HTR-8/SVneo (cell line): Measurements from ENCODE around the gene UST.
A peak's percentile ranks its signal among the peaks of the same experiment; 100 is the strongest.
"Not testable (repeated sequence)": the region's sequence is repeated elsewhere in the genome, so short reads cannot be mapped to it uniquely, and the experiment has no call there.

Experiments
- DNase-seq: peaks from one replicate; pipeline ENCODE4 v3.0.0; 2011; ENCODE audit warnings: low spot score, mixed read lengths; ENCODE audit not compliant: insufficient read length
- FAIRE-seq: peaks from 2 replicates; lab custom pipeline; 2011; peaks lifted over from hg19 to GRCh38; lab: Jason Lieb, UNC

The UST gene

DNA sequence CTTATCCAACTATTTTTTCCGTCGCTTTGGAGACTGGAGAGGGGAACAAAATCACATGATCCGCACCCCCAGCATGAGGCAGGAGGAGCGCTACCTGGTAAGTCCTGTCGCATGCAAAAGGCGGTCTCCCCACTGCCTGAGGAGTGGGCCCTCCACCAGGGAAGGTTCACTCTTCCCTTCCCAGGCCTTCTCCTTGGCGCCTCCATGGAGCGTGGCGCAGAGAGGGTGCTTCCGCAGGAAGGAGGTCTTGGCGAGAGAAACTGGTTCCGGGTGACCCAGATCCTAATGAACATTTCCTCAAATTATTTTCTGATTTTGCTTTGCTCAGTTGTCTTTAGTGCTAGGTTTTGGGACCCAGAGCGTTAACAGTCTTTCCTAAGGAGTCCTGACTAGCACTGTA, 217.6 kb downstream of the UST start:
- FAIRE-seq = no peak
- no peak for DNase-seq

DNA sequence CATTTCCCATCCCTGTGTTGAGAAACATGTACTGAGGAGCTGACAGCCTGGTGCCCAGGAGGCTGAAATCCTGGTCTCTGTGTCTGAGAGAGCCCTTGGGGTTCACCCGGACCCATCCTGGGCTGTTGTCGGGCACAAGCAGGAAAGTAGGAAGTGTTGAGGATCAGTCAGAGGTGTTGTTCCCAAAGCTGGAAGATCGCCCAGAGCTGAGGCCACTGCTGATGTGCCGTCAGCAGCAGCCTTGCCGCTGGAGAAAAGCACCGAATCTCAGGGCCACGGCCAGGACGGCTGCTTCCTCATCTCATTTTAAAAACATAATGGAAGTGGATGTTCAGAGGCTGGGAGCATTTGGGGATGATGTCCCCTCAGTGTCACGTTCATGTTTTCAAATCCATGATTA, 218.5 kb downstream of the UST start:
- FAIRE-seq (no peak), DNase-seq (no peak)

DNA sequence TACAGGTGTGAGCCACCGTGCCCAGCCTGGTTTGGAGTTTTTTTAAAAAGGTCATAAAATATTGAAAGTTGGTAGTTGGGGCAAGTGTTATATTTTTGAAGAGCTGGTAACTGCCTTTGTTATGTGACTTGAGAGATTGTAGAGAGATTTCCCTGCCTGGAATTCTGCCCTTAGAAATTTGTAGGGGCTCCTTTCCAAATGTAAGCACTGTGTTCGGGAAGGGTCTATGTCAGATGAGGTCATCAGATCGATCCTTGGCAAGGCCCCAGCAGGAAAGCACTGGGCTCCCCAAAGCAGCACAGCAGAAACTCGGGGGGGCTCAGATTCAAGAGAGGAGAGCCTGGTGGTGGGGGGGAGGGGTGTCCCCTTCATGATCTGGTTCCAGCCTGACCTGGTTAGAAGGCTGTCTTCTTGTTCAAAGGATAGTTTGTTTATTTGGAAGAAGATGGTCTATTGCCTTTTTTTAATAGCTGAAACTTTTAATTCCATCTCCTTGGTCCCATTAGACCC, 220.2 kb downstream of the UST start:
- FAIRE-seq = no peak
- DNase-seq = no peak

DNA sequence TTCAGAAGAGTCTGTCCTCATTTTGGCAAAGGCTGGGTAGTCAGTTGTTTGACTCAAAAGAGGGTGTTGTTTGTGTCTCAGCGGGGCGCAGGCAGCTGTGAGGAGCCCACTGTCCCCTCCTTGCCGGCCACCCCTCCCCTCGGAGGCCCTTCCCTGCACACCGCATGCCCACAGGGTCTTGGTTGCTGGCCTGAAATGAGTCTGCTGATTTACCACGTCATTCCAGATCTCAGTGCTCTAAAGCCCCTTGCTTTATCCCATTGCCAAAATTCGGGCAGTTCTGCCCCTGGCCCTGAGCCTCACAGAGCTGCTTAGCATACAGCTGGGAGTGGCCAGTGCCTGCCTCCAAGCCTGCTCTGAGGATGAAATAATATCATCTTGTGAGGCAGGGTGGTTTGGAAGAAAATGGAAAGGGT, 220.7 kb downstream of the UST start:
- DNase-seq (no peak), FAIRE-seq (no peak)

DNA sequence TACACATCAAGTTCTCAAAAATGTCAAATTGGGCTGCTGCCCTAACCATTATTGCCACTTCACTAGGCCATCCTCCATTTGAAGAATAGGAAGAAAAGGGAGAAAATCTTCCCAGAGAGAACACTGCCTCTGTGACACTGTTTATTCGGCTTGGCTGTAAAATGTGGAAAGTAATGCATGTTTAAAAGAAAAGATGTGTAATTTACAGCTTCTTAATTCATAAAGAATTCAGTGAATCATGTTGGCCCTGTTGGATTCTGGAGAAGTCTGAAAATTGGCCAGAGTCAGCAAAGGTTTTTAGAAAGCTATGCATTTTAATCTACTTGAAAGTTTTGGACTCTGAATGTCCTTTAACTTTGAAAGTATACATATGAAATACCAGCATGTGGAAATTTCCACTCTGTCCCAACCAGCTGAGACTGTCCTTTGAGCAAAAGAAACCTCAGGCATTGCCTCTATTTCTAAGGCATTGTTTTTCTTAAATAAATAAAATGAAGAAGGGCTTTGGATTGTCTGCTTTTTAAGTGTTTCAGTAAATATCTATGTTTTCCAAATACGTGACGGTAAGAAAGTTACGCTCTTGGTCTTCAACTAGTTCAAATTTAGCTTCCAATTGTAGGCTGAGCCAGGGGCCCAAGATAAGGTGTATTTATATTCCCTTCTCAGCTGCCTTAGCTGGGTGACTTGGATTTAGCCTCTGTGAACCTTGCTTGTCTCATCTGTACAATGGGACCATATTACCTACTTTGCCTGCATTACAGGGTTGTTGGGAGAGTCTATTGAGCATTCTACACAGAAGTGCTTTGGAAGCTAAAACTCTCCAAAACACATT, 222.2 kb downstream of the UST start:
- FAIRE-seq = no peak

DNA sequence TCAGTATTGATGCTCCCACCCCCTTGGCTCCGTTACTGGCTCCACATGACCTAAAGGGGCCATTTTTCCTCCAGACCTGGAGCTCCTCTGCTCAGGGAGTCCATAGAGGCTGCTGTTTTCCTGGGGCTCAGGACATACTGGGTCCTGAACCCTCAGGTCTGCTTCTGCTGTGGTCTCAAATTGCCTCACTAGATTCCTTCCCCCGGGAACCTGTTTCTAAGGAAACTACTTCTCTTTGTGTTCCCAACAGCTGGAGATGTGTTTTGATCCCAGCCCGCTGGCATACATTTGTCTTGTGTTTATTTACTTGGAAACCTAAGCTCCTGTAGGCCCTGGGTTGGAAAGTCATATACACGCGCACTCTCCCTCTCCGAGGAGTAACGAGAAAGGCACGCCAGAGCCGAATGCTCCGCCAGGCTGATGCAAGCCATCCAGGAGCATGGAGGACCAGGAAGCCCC, 222.8 kb downstream of the UST start:
- no peak for DNase-seq
- no peak for FAIRE-seq

More for the DNA sequence above, 222.2 kb downstream of the UST start:
- DNase-seq = no peak

DNA sequence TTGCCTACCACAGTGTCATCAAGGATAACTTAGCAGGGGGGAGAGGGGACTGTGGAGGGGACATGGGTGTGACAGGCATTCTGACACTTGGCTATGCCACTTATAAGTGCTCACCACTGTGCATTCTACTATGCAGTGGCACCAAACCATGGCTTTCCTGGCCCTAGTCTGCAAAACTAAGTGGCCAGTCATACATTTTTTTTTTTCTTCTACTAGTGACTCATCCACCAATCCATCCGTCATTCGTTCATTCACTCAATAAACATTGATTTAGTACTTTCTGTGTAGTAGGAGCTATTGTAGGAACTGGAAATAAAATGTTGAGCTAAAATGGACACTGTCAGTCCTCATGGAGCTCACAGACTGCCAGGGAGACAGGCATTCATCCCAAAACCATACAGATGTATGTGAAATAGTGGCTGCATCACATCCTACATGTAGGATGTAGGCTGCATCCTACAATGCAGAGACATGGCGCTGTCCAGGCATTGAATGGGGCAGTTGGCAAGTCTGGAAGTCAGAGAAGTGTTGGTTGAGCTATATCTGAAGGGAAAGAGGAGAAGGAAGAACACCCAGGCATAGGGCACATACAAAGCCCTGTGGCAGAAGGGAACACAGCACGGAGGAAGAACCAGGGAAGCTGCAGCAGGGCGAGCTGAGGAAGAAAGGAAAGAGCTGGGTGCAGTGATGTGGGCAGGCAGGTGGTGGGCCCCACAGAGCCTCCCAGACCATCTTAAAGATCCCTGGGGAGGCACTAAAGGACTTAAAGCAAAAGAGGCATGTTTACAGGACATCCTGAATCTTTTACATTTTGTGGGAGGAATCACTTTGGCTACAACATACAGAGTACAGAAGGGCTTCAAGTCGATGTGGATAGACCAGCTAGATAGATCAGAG, 224.4 kb downstream of the UST start:
- DNase-seq = no peak

DNA sequence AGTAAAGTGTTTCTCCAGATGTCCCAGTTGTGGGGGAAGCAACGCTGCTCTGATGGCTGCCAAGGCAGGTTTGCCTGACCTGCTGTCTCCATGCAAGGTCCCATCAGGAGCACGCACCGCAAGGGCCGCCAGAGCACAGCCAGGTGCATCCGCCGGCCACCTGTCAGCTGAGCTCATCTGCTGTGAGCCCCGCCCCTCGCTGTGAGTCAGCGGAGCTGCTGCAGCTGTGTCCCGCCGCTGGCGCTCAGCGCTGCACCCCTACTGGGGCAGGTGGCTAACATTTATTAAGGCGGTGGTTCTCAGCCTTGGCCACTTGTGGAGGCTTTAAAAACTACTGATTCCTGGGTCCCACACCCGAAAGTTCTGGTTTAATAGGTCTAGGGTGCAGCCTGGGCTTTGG, 225.7 kb downstream of the UST start:
- FAIRE-seq = no peak
- no peak for DNase-seq

More for the DNA sequence above, 224.4 kb downstream of the UST start:
- FAIRE-seq = no peak

DNA sequence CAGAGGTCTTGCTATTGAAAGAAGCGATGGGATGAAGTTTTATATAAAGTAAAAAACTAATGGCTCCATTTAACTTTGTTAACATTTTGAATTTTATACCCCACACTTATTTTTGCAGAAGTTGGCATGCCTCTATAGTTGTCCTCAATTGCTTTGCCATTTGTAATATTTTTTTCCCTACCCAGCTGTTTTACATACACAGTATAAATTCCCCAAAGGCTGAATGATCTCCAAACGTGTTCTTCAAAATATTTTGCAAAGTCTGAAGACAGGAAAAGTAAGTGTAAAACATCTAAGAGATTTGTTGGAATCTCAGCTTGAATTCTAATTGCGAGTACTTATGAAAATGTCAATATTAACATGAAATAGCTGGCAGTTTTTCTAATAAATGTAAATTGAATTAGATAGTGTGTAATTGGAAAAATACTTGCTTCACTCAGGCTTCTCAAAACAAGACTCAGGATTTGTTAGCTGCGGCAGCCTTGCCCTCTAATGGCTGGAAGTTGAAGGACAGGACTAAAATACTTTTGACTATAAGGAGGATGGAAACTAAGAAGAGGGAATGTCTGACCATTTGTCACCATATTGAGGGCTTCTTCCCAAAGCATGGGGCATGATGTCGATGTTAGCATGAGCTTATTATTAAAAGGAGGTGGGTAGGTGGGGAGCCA, 226.8 kb downstream of the UST start:
- FAIRE-seq (no peak), DNase-seq (peak; percentile 8)

DNA sequence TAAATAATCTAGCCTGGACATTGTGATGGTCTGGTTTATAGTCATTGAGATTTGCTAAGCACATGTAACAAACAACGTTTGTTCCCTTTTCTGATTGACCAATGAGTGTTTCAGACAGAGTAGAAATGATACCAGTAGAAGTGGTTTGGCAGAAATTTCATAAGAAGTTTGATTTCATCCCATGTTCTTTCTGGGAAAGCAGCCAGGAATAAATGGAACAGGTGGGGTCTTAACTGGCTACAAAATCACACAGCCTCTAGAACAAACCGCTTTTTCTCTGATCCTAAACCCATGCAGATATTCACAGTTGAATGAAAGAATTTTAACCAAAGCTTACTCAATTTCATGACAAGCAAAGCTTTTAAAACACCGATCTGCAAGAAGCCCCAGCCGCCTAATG, 227.5 kb downstream of the UST start:
- no peak for FAIRE-seq
- DNase-seq = no peak

DNA sequence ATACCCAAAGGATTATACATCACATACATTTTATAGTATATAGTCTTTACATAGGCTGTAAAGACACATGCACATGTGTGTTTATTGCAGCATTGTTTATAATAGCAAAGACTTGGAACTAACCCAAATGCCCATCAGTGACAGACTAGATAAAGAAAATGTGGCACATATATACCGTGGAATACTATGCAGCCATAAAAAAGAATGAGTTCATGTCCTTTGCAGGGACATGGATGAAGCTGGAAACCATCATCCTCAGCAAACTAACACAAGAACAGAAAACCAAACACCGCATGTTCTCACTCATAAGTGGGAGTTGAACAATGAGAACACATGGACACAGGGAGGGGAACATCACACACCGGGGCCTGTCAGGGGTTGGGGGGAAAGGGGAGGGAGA, 231.5 kb downstream of the UST start:
- not testable (repeated sequence) for FAIRE-seq, DNase-seq

DNA sequence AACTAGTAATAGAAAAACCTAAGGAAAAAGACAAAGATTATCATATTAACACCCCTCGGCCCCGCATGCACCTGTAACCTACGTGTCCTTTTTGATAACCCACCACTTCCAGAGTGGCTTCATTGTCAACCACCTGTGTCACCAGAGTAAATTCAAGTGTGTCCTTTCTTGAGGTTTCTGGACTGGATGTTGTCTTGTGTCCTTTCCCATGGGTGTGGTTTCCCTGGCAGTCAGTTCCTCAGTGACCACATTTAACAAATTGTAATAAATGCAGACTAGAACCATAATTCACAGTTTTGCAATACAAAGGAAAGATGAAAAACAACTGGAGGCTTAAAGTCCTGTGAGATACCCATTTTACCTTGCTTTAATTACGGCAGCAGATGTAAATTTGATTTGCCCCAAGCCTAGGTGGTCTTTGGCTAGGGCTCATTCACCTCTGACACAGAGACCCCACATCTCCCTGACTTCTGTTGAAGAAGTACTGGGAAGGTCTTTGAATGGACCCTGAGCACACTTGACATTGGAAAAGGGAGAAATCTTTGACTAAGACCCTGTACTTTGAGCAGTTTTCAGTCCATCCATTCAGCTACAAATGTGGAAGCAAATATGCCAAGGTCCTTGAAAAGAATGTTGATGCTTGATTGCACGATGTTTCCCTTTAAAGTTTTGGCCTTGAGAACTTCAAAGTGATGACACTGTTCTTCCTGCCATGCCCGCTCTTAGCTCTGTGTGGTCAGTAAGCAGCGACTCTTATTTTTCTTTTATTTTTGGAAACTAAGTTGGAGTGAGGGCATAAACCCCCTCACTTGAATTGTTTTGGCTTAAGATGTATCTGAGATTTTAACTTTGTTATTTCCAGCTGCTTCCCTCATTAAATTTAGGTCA, 232.4 kb downstream of the UST start:
- FAIRE-seq (no peak), DNase-seq (no peak)

DNA sequence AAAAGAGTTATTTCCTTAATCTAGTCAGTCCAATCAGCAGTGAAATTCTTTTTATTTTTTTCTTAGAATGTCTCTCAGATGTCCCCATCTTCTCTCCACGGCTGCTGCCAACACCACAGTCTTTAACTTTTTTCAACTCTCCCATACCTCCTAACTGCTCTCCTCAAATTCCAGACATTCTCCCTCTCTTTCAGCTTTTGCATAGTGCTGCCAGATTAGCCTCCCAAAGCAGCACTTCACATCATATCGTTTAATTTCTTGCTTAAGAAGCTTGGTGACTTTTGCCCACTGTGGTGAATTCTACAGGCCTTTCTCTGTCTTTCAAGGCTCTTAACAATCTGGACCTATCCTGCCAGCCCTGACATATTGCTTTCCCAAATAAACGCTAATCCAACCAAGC, 233.4 kb downstream of the UST start:
- DNase-seq = no peak
- FAIRE-seq = no peak

DNA sequence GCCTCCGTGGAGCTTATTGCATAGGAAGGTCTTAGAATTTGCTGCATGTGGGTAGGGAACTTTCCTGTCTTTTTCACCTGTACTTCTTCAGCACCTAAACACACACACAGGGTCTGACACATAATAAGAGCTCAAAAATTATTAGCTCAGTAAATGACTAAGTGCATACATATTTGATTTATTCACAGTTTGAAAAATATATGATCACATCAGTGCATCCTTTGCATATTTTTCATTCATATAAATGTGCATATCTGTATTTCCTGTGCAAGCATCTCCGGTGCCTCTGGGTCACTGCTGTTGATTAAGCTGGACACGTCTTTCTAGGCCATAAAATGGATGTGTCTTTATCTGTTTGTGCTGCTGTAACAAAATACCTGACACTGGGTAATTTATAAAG, 234.7 kb downstream of the UST start:
- no peak for FAIRE-seq
- no peak for DNase-seq

DNA sequence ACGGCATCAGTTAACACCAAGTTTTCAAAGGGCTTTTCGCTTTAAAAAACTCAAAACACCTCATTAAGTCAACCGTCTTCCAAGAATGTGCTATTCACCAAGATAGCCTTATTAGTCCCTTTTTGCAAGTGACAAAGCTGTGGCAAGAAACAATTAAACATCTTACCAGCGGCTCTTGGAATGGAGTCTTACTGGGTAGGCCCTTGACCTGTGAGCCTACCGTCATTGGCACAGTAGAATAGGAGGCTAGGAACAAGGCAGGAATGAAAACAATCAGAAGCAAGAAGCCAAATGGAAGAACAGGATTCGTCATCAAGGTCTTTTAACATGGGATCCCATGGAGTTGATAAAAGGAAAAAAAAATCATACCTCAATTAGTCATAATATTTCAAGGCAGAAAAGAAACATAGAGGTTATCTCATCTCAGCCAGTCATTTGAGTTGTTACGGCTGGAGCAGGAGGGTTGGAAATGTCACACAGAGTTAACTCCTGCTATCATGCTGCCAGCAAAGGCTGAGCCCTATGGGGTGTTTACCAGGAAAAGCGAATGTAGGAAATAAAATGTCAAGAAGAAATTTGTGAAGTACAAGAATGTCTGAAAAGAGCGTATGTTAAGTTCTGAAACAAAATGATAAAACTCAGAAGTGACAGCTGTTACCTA, 236.4 kb downstream of the UST start:
- DNase-seq = no peak
- no peak for FAIRE-seq

DNA sequence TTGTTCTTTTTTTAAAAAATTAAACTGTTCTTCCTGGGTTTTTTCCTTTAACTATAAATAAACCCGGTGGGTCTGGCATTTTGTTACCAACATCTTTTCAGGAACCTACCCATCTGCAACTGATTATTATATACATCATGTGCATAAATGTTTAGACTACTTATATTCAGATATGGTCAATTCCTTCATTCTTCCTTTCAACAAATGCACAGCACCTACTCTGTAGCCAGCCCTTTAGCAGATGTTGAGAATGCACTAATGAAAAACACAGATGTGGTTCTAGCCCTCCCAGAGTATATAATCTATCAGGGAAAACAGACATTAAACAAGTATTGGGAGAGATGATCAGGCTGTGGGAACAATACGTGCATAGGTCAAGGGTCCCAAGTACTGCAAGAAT, 237.1 kb downstream of the UST start:
- no peak for DNase-seq
- no peak for FAIRE-seq

DNA sequence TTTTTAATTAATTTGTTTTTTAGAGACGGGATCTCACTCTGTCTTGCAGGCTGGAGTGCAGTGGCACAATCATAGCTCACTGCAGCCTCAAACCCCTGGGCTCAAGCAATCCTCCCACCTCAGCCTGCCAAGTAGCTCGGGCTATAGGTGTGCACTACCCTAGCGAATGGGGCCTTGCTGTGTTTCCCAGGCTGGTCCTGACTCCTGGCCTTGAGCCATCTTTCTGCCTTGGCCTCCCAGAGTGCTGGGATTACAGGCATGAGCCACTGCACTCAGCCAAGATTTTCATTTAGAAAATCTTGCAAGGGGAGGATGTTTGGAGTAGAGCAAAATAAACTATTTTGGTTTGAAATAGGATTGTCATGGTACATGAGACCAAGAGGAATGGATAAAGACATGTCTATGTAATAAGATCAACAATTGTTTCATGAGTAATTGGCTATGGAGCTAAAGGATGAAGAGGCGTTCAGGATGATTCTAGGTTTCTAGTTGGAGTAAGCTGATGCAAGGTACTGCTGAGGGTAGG, 237.8 kb downstream of the UST start:
- no peak for FAIRE-seq

DNA sequence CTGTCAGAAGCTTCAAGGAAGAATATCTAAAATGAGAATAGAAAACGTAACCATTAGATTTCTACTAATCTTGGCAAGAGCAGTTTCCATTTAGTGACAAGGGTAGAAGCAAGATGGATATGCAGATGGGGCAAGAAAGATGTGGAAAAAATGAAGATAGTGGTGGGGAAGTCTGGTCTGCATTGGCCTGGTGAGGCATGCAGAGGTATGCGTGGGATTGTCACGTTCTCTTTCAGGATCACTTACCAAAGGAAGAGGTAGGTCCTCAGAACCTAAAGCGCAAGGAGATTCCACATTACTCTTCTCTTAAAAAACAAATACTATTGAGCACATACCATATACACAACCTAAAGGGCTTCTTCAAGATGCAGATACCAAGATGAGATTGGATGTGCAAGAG, 238.7 kb downstream of the UST start:
- FAIRE-seq = no peak
- DNase-seq = no peak

More for the DNA sequence above, 237.8 kb downstream of the UST start:
- no peak for DNase-seq

DNA sequence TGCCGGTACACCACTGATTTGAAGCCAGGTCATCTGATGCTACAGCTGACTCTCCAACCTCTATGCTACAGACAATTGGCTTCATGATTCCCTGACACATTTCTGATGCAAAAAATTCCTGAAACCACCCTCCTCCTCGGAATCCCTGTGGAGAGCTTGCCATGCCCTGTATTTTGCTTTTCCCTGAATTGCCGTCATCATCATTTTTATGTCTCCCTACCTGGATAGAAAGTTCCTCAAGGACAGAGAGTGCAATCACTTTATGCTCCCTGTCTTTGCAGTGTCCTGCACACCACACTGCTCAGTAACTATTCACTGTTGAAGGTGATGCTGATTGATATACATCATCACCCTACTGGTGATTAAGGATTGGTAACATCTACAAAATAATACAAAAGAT, 239.8 kb downstream of the UST start:
- FAIRE-seq (no peak), DNase-seq (no peak)
